A549 treated with CORT108297 at 1 μM for 4 hours (cell line): ENCODE data around the gene SDC4. TPM values are rescaled to one million over a fixed set of nuclear protein-coding genes. Genes with fewer than 3 reads are reported as not detected.

Experiments
- total RNA-seq: library from RNA; stranded (reverse); fragments of 200-300 nt; extraction: Qiagen RNA extraction; gene quantifications from 5 replicates; pipeline ENCODE4 v1.2.3, GENCODE V29; 2022

The SDC4 gene
- total RNA-seq, result 106 to 130 TPM (median 122 TPM) in 5 replicates

GRCh38 chr20:45347936-45348778 lies at the start of gene SDC4:
SDC4 (minus strand) TSS chr20:45348424; CDS start chr20:45348384, 40 bp downstream.

DNA sequence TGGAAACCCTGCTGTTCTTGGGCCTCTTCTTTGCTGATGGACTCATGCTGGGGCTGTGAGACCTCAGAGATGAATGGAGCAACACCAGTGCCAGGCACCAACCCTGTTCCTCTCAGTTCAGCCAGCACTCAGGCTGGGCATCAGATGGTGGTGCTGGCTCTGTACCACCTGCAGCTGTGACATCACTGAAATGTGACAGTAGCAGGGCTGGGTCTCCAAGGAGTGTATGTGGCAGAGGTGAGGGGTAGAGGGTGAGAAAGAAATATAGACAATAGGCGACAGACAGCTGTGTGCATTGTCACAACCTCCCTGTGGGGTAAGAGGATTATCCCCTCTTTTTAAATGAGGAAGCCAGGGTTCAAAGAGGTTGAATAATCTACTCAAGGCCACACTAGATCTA lies 30.0 kb upstream of the SDC4 start, which contains the start of gene TP53TG5:
TSS of gene TP53TG5 (minus strand) at position 135 of the 400 bp plus-strand sequence. CDS start at position 46, 89 bp downstream.

GRCh38 chr20:45362804-45363610 lies 14.8 kb upstream of the SDC4 start, which contains the start of gene SYS1:
SYS1 (plus strand) TSS chr20:45363156; CDS start chr20:45363532, 376 bp downstream.

DNA sequence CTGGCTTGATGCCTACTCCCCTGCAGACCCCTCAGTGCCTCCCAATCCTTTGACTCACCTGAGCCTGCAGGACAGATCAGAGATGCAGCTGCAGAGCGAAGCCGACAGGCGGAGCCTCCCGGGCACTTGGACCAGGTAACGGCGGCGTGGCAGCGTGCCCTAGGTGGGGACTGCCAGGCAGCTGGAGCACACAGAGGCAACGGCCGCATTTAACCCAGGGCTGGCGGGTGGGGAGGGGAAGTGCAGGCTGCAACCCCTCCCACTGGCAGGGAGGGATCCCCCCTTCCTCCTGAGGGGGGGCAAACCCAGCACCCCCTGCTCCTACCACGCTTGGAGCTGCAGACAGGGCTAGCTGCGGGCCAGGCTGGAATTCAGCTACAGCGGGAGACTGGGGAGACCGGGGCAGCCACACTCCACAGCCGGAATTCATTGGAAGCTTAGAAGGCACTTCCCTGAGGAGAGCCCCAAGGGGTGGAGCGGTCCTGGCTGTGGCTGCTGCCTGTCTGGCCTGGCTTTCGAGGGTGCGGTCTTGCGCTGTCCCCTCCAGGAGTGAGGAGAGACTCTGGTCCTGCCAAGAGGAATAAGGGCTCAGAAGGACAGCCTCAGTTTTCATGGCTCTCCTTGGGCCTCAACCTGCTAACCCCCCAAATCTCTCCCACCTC lies 40.0 kb downstream of the SDC4 start, which contains the start of gene MATN4:
TSS of gene MATN4 (minus strand) at position 183 of the 662 bp plus-strand sequence. CDS start 2,717 bp downstream, outside the sequence.

GRCh38 chr20:45306431-45306982 lies 41.7 kb downstream of the SDC4 start, which contains the start of gene RBPJL:
RBPJL (plus strand) TSS chr20:45306840; CDS start chr20:45306923, 83 bp downstream.

Other genes starting within 250 kb of the SDC4 start
- gene KCNS1, start 247.3 kb downstream of the SDC4 start, total RNA-seq, result not detected in 5 replicates
- gene WFDC5, start 233.2 kb downstream of the SDC4 start, total RNA-seq, result not detected in 5 replicates
- not detected in 5 replicates for gene WFDC12, start 224.0 kb downstream of the SDC4 start, total RNA-seq
- 1.8 to 4.2 TPM (median 3.4 TPM) in 5 replicates for gene PI3, start 173.5 kb downstream of the SDC4 start, total RNA-seq
- not detected in 5 replicates for gene SEMG1, start 141.4 kb downstream of the SDC4 start, total RNA-seq
- not detected in 5 replicates for gene SEMG2, start 127.1 kb downstream of the SDC4 start, total RNA-seq
- 8.0 to 15.4 TPM (median 10.5 TPM) in 5 replicates for gene SLPI, start 93.9 kb downstream of the SDC4 start, total RNA-seq
- gene RBPJL, start 41.6 kb downstream of the SDC4 start, total RNA-seq, result not detected in 5 replicates
- gene MATN4, start 40.1 kb downstream of the SDC4 start, total RNA-seq, result 0.06 to 0.14 TPM (median 0.12 TPM) in 5 replicates
- 27.4 to 37.0 TPM (median 33.8 TPM) in 5 replicates for gene SYS1, start 14.7 kb upstream of the SDC4 start, total RNA-seq
- not detected in 5 replicates for gene TP53TG5, start 29.9 kb upstream of the SDC4 start, total RNA-seq
- 22.6 to 29.6 TPM (median 26.6 TPM) in 5 replicates for gene DBNDD2, start 59.9 kb upstream of the SDC4 start, total RNA-seq
- 85.4 to 103 TPM (median 97.4 TPM) in 5 replicates for gene PIGT, start 67.7 kb upstream of the SDC4 start, total RNA-seq
- 0.20 to 0.23 TPM in 2 of 5 replicates, not detected in the others for gene WFDC2, start 121.3 kb upstream of the SDC4 start, total RNA-seq
- gene SPINT3, start 167.2 kb upstream of the SDC4 start, total RNA-seq, result not detected in 5 replicates
- not detected in 5 replicates for gene WFDC6, start 191.1 kb upstream of the SDC4 start, total RNA-seq
- not detected in 5 replicates for gene EPPIN, start 199.0 kb upstream of the SDC4 start, total RNA-seq
- not detected in 5 replicates for gene WFDC8, start 230.9 kb upstream of the SDC4 start, total RNA-seq